Measurements from ENCODE around the gene SH3PXD2A.
A peak's percentile ranks its signal among the peaks of the same experiment; 100 is the strongest.

Gene SH3PXD2A, protein sequence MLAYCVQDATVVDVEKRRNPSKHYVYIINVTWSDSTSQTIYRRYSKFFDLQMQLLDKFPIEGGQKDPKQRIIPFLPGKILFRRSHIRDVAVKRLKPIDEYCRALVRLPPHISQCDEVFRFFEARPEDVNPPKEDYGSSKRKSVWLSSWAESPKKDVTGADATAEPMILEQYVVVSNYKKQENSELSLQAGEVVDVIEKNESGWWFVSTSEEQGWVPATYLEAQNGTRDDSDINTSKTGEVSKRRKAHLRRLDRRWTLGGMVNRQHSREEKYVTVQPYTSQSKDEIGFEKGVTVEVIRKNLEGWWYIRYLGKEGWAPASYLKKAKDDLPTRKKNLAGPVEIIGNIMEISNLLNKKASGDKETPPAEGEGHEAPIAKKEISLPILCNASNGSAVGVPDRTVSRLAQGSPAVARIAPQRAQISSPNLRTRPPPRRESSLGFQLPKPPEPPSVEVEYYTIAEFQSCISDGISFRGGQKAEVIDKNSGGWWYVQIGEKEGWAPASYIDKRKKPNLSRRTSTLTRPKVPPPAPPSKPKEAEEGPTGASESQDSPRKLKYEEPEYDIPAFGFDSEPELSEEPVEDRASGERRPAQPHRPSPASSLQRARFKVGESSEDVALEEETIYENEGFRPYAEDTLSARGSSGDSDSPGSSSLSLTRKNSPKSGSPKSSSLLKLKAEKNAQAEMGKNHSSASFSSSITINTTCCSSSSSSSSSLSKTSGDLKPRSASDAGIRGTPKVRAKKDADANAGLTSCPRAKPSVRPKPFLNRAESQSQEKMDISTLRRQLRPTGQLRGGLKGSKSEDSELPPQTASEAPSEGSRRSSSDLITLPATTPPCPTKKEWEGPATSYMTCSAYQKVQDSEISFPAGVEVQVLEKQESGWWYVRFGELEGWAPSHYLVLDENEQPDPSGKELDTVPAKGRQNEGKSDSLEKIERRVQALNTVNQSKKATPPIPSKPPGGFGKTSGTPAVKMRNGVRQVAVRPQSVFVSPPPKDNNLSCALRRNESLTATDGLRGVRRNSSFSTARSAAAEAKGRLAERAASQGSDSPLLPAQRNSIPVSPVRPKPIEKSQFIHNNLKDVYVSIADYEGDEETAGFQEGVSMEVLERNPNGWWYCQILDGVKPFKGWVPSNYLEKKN

GRCh38 chr10:103855424-103855823 is at the start of gene SH3PXD2A:
Gene SH3PXD2A (minus strand): TSS chr10:103855576. CDS start chr10:103855266, 310 bp downstream.
- TF ChIP-seq, protein P1, sequence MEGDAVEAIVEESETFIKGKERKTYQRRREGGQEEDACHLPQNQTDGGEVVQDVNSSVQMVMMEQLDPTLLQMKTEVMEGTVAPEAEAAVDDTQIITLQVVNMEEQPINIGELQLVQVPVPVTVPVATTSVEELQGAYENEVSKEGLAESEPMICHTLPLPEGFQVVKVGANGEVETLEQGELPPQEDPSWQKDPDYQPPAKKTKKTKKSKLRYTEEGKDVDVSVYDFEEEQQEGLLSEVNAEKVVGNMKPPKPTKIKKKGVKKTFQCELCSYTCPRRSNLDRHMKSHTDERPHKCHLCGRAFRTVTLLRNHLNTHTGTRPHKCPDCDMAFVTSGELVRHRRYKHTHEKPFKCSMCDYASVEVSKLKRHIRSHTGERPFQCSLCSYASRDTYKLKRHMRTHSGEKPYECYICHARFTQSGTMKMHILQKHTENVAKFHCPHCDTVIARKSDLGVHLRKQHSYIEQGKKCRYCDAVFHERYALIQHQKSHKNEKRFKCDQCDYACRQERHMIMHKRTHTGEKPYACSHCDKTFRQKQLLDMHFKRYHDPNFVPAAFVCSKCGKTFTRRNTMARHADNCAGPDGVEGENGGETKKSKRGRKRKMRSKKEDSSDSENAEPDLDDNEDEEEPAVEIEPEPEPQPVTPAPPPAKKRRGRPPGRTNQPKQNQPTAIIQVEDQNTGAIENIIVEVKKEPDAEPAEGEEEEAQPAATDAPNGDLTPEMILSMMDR (IDR thresholded peaks at IDR 0.05; ENCODE audit: low read depth, low read length): peak; percentile 3
- in situ Hi-C loops (cut with HindIII; ENCODE audit: low sequenced_read_pairs): no loop called here
- peak within 1 kb of the TSS; percentile 75 for H3K4me3 ChIP-seq (ENCODE audit: low read depth, low read length)
- peak; percentile 29 for DNase-seq (ENCODE audit: low read depth, low spot score)

DNA sequence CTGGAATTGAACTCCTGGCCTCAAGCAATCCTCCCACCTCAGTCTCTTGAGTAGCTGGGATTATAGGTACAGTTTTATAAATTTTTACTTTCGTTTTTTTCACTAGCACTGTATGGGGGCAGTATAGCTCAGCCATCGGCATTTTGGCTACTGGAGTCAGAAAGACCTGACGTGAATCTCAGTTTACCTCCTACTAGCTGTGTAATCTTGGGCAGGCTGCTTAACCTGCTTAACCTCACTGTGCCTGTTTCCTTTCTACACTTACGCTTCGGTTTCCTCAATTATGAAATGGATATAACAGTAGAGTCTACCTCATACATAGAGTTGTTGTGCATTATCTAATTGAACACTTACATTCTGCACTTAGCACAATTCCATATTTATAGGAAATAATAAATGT is 45.9 kb upstream of the SH3PXD2A start:
- no peak for DNase-seq (ENCODE audit: low read depth, low spot score)

GRCh38 chr10:103899312-103899711 is 43.9 kb upstream of the SH3PXD2A start:
- no peak overlapping the region for H3K4me3 ChIP-seq (ENCODE audit: low read depth, low read length)
- TF ChIP-seq, protein P1 (IDR thresholded peaks at IDR 0.05; ENCODE audit: low read depth, low read length): no peak
- no peak for DNase-seq (ENCODE audit: low read depth, low spot score)
- in situ Hi-C loops (cut with HindIII; ENCODE audit: low sequenced_read_pairs): no loop called here

More for the DNA sequence above, 45.9 kb upstream of the SH3PXD2A start:
- TF ChIP-seq, protein P1 (IDR thresholded peaks at IDR 0.05; ENCODE audit: low read depth, low read length): no peak
- in situ Hi-C loops (cut with HindIII; ENCODE audit: low sequenced_read_pairs): no loop called here
- no peak overlapping the region for H3K4me3 ChIP-seq (ENCODE audit: low read depth, low read length)

DNA sequence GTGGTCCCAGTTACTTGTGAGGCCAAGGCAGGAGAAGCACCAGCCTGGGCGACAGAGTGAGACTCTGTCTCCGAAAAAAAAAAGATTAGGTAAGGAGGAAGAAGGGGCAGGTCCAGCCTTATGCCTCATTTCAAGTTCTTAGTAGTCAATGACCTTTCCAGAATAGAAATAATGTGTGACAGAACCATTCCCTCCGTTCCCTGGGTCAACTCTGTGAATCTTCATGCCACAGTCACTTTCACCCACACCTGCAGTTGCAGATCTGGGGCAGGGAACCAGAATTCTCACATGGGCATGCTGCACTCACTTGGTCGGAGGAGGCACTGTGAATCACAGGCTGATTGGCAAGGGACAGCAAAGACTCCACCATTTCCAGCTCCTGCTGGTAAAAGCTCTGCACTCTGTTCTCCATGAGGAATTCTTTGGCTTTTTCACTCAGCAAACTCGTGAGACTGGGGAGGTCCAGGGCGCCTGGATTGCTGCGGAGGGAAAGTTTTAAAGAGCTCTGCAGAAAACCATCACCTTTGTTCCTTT is 41.9 kb upstream of the SH3PXD2A start:
- TF ChIP-seq, protein P1 (IDR thresholded peaks at IDR 0.05; ENCODE audit: low read depth, low read length): no peak
- no peak overlapping the region for H3K4me3 ChIP-seq (ENCODE audit: low read depth, low read length)
- in situ Hi-C loops (cut with HindIII; ENCODE audit: low sequenced_read_pairs): no loop called here
- no peak for DNase-seq (ENCODE audit: low read depth, low spot score)

DNA sequence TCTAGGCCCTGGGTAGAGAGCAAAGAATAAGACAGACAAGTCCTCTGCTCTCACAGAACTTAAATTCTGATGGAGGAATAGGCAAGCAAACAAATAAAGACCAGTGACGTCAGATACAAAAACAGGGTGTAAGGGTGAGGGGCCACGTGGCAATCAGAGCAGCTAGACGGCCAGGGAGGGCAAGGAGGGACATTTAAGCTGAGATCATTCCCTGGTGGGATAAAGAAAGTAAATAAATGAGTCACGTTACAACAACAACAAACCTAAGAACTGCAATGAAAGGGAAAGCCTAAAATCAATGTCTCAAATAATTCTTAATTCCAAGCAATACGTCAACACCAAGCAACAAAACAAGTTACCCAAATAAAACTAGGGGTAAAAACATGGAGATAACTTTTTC is 40.8 kb upstream of the SH3PXD2A start:
- in situ Hi-C loops (cut with HindIII; ENCODE audit: low sequenced_read_pairs): no loop called here
- TF ChIP-seq, protein P1 (IDR thresholded peaks at IDR 0.05; ENCODE audit: low read depth, low read length): no peak
- H3K4me3 ChIP-seq (ENCODE audit: low read depth, low read length): no peak overlapping the region
- peak; percentile 50 for DNase-seq (ENCODE audit: low read depth, low spot score)
